Colonic mucosa (tissue), 4 donors: ENCODE data around the gene APH1B. TPM values are rescaled to one million over a fixed set of nuclear protein-coding genes. Genes with fewer than 3 reads are reported as not detected.

Experiments
- DNase-seq: peaks from one replicate; pipeline ENCODE4 v3.0.0-alpha.2; 2020
- H3K27ac ChIP-seq: fragments of 200-600 bp; one replicate; pipeline ENCODE4 v1.8.0; 2021
- H3K27me3 ChIP-seq: fragments of 200-600 bp; one replicate; pipeline ENCODE4 v1.8.0; 2021
- H3K36me3 ChIP-seq: fragments of 200-600 bp; one replicate; pipeline ENCODE4 v1.8.0; 2021
- H3K4me1 ChIP-seq: fragments of 200-600 bp; one replicate; pipeline ENCODE4 v1.8.0; 2021; ENCODE audit warnings: mild to moderate bottlenecking
- H3K4me3 ChIP-seq: fragments of 200-600 bp; one replicate; pipeline ENCODE4 v1.8.0; 2021
- H3K9ac ChIP-seq, 2 donors: one replicate each; pipeline ENCODE4 v1.7.0; 2013; ENCODE audit warnings: control low read depth in 2 of 2, low read depth in 2 of 2, low read length in 2 of 2
- H3K9me3 ChIP-seq: fragments of 200-600 bp; one replicate; pipeline ENCODE4 v1.8.0; 2021
- intact Hi-C: fragments of 100-400 bp; cut with DNase I; formaldehyde crosslinking; loops from one replicate; pipeline ENCODE4 v1.14.1; 2022
- total RNA-seq, 2 donors: library from RNA; stranded (reverse); fragmentation: NEBNext Ultra II Directional in 1 of 2; extraction: Animal tissue kit (Norgen Biotek cat#: 25700) in 1 of 2; gene quantifications; one replicate each; pipeline ENCODE4 v1.2.1, GENCODE V29; 2021
- TF ChIP-seq, protein P1 (sequence below): fragments of 200-600 bp; IDR thresholded peaks from one replicate; pipeline ENCODE4 v1.8.0; 2022; ENCODE audit warnings: antibody characterized with exemption, mild to moderate bottlenecking
- donor health status: healthy.
- donor health status: DM: no; HTN: no; CAD: no.
- donor health status: DM: no; HTN: no; CAD: no.

The APH1B gene
- total RNA-seq, 2 donors from 2014 or later, result 5.0 to 8.9 TPM

DNA sequence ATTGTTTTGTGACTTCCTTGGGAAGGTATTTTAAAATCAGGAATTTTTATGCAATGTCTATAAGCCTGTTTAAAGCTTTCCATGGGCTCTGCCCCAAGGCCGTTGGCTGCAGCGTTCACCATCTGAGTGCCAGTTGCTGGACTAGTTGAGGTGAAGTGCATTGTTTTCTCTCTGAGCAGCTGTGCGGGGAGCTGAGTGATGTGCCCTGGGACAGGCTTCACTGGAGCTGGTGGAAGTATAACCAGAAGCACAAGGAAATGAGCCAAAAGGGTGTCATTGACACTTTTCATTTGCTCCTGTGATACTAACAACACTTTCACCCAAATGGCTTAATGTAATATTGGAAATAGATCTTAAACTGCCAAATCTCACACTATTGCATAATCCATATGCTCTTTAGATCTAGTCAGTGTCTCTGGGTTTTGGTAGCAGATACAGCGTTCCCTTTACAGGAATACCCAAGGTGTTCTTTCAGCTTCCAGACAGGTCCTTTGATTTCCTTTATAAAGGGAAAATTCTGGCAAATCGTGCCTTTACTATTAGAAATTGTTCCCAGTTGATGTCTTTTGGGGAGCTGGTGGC is 29.2 kb downstream of the APH1B start:
- Histone ChIP-seq H3K36me3 (peaks cover 3% of the 10 kb centered on the region), H3K27me3 (no peaks in the 10 kb centered on the region), H3K4me1 (no peaks in the 10 kb centered on the region), H3K9me3 (no peaks in the 10 kb centered on the region), H3K9ac (no peak overlapping the region), H3K27ac (no peak overlapping the region), H3K4me3 (no peak overlapping the region)
- intact Hi-C loops, result no loop called here
- no peak for DNase-seq
- TF ChIP-seq, protein P1, sequence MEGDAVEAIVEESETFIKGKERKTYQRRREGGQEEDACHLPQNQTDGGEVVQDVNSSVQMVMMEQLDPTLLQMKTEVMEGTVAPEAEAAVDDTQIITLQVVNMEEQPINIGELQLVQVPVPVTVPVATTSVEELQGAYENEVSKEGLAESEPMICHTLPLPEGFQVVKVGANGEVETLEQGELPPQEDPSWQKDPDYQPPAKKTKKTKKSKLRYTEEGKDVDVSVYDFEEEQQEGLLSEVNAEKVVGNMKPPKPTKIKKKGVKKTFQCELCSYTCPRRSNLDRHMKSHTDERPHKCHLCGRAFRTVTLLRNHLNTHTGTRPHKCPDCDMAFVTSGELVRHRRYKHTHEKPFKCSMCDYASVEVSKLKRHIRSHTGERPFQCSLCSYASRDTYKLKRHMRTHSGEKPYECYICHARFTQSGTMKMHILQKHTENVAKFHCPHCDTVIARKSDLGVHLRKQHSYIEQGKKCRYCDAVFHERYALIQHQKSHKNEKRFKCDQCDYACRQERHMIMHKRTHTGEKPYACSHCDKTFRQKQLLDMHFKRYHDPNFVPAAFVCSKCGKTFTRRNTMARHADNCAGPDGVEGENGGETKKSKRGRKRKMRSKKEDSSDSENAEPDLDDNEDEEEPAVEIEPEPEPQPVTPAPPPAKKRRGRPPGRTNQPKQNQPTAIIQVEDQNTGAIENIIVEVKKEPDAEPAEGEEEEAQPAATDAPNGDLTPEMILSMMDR, result no peak

DNA sequence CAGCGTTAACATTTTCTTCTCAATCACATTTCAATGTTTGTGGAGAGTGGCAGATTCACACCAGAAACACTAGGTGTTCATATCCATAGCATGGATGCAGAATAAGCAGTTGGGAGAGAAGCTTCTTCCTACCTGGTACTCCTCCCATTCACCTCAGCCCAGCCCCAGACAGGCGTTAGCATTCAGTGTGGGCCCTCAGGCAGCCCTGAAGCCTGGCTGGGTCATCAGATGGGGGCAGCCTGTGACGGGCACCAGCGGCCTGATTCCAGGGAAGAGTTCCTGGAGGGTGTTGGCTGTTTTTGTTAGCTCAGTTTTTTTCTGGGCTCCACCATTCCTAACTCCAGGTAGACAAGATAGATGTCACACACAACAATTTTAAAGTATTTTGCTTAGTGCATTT is 31.1 kb downstream of the APH1B start:
- intact Hi-C loops, result no loop called here
- Histone ChIP-seq H3K4me3 (no peak overlapping the region), H3K27me3 (no peaks in the 10 kb centered on the region), H3K27ac (no peak overlapping the region), H3K9me3 (no peaks in the 10 kb centered on the region), H3K9ac (no peak overlapping the region), H3K36me3 (no peaks in the 10 kb centered on the region), H3K4me1 (no peaks in the 10 kb centered on the region)
- TF ChIP-seq, protein P1, result no peak
- no peak for DNase-seq

DNA sequence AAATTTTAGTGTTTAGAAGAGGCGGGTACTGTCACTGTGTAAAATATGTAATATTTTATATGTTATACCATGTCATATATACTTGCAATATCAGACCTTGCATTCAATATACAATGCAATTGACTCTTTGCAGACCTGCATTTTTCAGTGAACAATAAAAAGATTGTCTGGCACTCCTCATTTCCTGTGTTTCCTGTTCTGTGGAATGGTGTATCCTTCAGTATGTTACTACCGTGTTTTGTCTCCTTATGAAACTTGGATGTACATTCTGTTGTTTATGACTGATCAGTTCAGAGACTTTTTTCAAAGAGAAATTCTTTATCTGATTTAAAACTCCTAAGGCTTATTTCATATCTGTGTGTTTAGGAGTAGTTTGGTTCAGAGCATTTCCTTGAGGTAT is 31.5 kb downstream of the APH1B start:
- H3K4me3 ChIP-seq, result no peak overlapping the region
- H3K27ac ChIP-seq, result no peak overlapping the region
- H3K4me1 ChIP-seq, result no peaks in the 10 kb centered on the region
- H3K9me3 ChIP-seq, result no peaks in the 10 kb centered on the region
- H3K36me3 ChIP-seq, result no peaks in the 10 kb centered on the region
- TF ChIP-seq, protein P1, result no peak
- no peak overlapping the region for H3K9ac ChIP-seq
- DNase-seq, result no peak
- H3K27me3 ChIP-seq, result no peaks in the 10 kb centered on the region
- intact Hi-C loops, result no loop called here

GRCh38 chr15:63310646-63311045 is 33.2 kb downstream of the APH1B start:
- no peak for DNase-seq
- intact Hi-C loops, result no loop called here
- Histone ChIP-seq H3K9ac (no peak overlapping the region), H3K27me3 (no peaks in the 10 kb centered on the region), H3K4me3 (no peak overlapping the region), H3K36me3 (no peaks in the 10 kb centered on the region), H3K4me1 (no peaks in the 10 kb centered on the region), H3K27ac (no peak overlapping the region), H3K9me3 (no peaks in the 10 kb centered on the region)
- TF ChIP-seq, protein P1, result no peak

- Histone ChIP-seq H3K27me3 (no peaks in the 10 kb centered on the region), H3K9me3 (no peaks in the 10 kb centered on the region), H3K9ac (no peak overlapping the region), H3K27ac (no peak overlapping the region), H3K4me3 (no peak overlapping the region), H3K36me3 (no peaks in the 10 kb centered on the region), H3K4me1 (no peaks in the 10 kb centered on the region)
- no peak for DNase-seq
- intact Hi-C loops, result no loop called here
- TF ChIP-seq, protein P1, result no peak
Measured at GRCh38 chr15:63312286-63312685, 34.9 kb downstream of the APH1B start.
